M059J (cell line): Measurements from ENCODE around the gene SLC25A48. TPM values are rescaled to one million over a fixed set of nuclear protein-coding genes. Genes with fewer than 3 reads are reported as not detected.

Experiments
- DNase-seq: peaks from one replicate; pipeline ENCODE4 v3.0.0-alpha.2; 2012; ENCODE audit warnings: low read depth
- total RNA-seq: library from RNA; depleted of rRNA; stranded (reverse); fragments of >200 nt; shearing (Covaris generic); gene quantifications from 2 replicates; pipeline ENCODE4 v1.2.3, GENCODE V29; 2014

SLC25A48 gene
- total RNA-seq, 1 experiment from 2014 or later = not detected

- DNase-seq = no peak
Observed at GRCh38 chr5:135881244-135881643, 46.8 kb downstream of the SLC25A48 start.

DNA sequence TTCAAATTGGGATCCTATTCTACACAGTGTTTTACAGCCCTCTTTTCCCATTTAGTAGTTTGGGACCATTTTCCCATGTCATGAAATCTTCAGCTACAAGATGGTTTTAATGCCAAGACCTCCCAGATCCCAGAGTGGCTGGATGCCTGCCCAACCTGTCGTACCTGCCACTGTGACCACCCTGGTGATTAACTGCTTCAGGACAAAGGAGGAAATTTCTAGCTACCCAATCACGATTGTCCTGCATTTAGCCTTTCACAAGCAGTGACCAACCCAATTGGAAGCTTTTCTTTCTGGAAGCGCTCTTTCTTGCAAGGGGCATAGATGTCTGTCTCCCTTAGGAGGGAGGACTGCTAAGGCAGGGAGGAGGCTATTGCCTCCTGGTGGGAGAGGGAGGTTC lies 47.4 kb downstream of the SLC25A48 start:
- DNase-seq = no peak

- DNase-seq = no peak
Observed at GRCh38 chr5:135883026-135883425, 48.6 kb downstream of the SLC25A48 start.

- DNase-seq = no peak
Observed at GRCh38 chr5:135883441-135883840, 49.0 kb downstream of the SLC25A48 start.

- DNase-seq = no peak
Observed at GRCh38 chr5:135885031-135885430, 50.6 kb downstream of the SLC25A48 start.

- no peak for DNase-seq
Observed at GRCh38 chr5:135886136-135886535, 51.7 kb downstream of the SLC25A48 start.

DNA sequence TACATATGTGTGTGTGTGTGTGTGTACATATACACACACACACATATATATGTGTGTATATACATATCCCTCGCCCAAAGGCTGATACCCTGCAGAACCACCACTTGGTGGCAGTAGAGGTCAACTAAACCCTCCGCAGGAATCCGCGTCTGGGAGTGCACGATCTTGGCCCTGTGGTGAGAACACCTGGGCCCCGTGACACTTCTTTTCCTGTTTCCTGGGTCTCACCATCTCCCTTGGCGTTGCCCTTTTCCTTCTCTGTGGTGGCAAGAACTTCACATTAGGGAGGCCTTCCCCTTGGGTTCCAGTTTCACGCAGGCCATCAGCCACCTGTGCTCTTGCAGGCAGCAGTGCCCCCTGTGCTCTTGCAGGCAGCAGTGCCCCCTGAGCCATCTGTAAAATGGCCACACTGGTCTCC lies 53.0 kb downstream of the SLC25A48 start:
- peak; percentile 64 for DNase-seq

DNA sequence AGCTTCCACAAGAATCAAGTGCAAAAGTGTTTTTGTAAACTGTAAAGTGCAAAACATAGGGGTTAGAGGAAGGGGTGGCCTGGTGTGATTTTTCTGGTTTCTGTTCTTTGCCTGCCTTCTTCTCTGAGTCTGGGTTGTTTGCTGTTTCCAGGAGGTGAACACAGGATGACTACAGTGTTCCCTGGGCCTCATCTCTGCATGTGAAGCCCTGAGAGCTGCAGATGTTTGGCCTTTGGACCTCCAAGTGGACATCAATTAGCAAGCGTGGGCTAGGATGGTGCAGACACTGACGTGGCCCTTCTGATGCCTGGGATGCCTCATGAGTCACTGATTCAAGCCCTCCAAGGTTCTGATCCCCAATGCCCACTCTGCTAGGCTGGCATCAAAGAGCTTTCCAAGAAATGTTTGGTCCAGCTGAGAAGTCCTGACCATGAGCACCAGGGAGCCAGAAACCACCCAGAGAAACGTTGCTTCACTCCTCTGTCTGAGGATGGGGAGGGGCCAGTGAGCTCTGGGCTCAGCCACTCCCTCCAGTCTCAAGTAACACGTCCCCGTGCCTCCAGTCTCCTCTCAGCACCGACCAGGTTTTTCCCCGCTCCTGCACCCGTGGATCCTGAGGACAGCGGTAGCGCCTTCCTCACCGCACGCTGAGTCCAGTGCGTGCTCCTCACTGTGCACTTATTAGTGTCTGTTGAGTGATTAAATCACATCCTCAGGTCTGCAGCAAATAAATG lies 53.6 kb downstream of the SLC25A48 start:
- DNase-seq = no peak

DNA sequence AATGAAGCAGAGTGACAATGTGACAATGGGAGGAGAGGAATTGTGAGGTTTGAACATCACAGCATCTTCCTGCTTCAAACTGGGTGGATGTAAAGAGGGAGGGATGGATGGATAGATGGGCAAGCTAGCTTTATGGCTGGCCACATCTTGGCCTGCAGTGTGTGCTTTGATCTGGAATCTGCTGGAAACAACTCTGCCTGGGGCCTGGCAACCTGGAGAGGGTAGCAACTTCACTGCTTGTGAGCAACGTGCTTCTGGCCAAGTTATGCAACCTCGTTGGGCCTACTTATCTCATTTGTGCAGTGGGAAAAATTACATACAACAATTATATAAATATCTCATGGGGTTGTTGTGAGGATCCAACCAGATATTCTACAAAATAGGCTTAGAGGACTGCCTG lies 55.8 kb downstream of the SLC25A48 start:
- DNase-seq = no peak

DNA sequence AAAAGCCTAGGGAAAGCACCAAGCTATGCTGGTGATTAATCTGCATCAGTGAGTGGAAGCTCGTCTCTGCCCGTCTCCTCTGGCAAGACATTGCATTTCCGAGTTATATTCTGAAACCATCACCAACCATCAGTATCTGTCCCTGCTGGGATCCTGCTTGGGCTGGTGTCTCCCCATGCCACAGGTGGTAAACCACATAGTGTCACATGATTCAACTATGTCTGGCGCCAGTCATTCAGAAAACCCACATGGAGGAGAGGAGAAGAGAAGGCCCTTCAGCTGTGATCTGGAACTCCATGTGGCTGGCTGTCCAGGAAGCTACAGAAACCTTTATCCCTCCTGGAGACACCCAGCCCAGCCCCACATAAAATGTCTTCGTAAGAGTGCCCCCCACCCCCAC lies 56.4 kb downstream of the SLC25A48 start:
- peak; percentile 37 for DNase-seq

DNA sequence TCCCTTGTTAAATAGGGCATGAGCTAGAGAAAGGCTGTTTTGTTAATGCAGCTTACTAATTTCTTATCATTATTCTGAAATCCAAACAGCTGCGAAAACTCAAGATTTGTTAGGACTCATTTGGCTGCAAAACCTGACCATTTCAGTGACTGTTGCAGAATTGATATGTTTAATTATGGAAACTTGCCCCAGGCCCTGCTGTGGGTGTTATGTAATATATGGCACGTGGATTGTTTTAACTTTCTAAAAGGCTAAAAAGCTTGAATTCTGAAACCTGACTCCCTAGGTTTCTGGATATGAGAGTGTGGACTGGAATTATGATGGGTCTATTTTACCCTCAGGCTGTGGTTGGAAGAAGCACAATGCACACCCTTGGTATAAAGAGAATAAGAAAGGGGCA lies 56.8 kb downstream of the SLC25A48 start:
- DNase-seq = peak; percentile 43

GRCh38 chr5:135891791-135892190 lies 57.3 kb downstream of the SLC25A48 start:
- no peak for DNase-seq

DNA sequence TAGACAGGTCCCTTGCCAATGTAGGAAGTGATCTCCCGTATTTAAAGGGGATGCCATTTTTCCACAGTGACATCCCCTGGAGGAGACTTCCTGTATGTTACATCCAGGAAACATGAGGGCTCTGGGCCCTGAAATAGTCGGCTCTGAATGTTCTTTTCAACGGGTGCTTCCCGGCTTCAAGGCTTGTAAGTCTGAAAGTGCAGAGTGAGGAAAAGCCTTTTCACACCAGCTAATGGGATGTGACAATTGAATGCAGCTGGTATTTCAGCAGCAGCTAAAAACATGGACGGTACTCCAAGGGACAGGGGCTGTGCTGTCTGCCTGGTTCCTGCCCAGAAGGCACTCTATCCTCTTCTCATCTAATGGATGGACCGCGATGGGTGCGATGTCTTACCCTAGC lies 59.8 kb downstream of the SLC25A48 start:
- DNase-seq = no peak

- no peak for DNase-seq
Observed at GRCh38 chr5:135894789-135895188, 60.3 kb downstream of the SLC25A48 start.

GRCh38 chr5:135895474-135896006 lies 61.1 kb downstream of the SLC25A48 start, which contains the start of gene IL9:
IL9 (minus strand) TSS chr5:135895841; CDS start chr5:135895816, 25 bp downstream.
- DNase-seq = no peak

- no peak for DNase-seq
Observed at GRCh38 chr5:135898651-135899050, 64.2 kb downstream of the SLC25A48 start.

GRCh38 chr5:135900276-135900675 lies 65.8 kb downstream of the SLC25A48 start:
- DNase-seq = no peak

- DNase-seq = no peak
Observed at GRCh38 chr5:135901633-135902032, 67.2 kb downstream of the SLC25A48 start.

GRCh38 chr5:135905144-135905543 lies 70.7 kb downstream of the SLC25A48 start:
- no peak for DNase-seq

DNA sequence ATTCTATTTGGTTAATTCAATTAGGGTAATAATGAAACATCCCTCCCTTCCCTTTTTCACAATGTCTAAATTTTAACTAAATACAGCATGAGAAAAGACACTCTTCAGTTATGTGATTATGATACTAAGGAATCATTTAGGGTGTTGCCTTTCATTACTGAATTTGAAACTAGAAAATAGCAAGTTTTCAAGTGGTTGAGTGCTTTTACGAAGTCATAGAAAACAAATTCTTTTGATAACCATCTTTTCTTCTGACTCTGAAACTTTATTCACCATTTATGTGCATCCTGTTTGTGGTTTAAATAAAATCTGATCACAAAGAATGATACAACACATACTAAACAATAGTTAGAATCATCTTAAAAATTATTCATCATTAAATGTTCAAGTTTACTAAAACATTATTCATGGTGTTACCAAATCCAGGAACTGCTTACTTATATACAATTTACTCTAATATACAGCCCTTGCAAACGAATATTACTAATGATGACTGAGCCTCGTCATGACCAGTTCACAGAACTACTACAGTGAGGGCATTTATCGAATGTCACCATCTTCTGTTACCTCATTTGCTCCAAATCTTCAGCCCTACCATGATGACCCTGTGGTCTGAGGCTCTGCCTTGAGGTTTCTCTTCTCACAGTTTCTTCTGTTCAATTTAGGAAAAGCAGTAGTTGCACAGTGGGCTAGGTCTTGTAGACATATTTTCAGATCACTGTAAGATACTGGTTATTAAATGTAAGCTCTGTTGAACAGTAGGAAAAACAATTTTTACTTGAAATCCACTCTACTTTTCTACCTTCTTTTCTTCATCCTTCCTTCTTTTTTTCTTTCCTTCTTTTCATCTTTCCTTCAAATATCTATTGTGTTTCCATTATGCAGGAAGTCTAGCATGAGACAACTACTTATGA lies 79.5 kb downstream of the SLC25A48 start:
- DNase-seq = no peak

DNA sequence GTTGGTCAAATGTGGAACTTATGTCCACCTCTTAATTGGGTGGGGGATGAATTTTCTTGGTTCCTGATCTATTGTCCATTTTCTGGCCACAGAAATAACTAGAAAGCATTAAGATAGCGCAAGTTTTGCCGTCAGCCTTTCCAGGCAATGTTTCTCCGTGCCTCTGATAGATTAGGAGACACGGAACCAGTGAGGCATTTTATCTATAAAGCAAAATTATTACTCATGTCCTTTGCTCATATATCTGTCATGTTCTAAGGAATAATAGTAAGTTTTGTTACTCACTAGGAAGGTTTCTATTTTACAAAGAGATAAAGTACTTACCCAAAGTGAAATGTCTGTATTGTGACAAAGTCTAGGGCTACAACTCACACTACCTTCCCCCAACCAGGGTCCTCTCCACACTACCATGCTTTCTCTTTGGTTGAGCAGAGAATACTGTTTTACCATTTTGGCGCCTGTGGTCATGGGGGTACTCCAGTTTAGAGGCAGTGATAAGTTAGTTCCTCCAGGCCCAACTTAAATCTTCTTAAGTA lies 81.1 kb downstream of the SLC25A48 start:
- DNase-seq = no peak

- no peak for DNase-seq
Observed at GRCh38 chr5:135916638-135917263, 82.3 kb downstream of the SLC25A48 start.
